M059J (cell line): ENCODE data around the gene GPR83. TPM values are rescaled to one million over a fixed set of nuclear protein-coding genes. Genes with fewer than 3 reads are reported as not detected.
"Not testable (repeated sequence)": the region's sequence is repeated elsewhere in the genome, so short reads cannot be mapped to it uniquely, and the experiment has no call there.

Experiments
- DNase-seq: peaks from one replicate; pipeline ENCODE4 v3.0.0-alpha.2; 2012; ENCODE audit warnings: low read depth
- total RNA-seq: library from RNA; depleted of rRNA; stranded (reverse); fragments of >200 nt; shearing (Covaris generic); gene quantifications from 2 replicates; pipeline ENCODE4 v1.2.3, GENCODE V29; 2014; rRNA removed

GPR83 gene
- 0.02 TPM in 1 of 2 replicates, not detected in the other for total RNA-seq

- no peak for DNase-seq
Measured at GRCh38 chr11:94400839-94401772, at the start of gene GPR83. TSS of gene GPR83 (minus strand) at chr11:94401419. CDS start at chr11:94401247, 172 bp downstream.

- no peak for DNase-seq
Measured at GRCh38 chr11:94450048-94450447, 48.8 kb upstream of the GPR83 start.

- DNase-seq, result peak; percentile 57
Measured at GRCh38 chr11:94449437-94449836, 48.2 kb upstream of the GPR83 start.

DNA sequence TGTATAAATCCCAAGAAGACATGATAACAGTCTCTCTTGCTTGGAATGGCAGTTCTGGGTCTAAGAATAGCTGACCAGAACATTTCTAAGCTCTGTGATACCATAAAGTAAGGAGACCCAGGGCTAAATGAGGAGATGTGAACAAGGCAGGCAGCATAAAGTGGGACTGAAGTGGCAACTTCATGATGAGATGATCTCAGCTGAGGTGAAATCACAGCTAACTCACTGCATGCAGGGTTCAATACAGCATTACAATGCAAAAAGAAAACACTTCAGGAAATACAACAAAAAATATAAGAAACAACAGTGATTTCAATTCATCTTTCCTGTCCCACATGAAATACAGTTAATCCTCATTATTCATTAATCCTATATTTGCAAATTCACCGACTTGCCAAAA lies 47.8 kb upstream of the GPR83 start:
- DNase-seq, result no peak

DNA sequence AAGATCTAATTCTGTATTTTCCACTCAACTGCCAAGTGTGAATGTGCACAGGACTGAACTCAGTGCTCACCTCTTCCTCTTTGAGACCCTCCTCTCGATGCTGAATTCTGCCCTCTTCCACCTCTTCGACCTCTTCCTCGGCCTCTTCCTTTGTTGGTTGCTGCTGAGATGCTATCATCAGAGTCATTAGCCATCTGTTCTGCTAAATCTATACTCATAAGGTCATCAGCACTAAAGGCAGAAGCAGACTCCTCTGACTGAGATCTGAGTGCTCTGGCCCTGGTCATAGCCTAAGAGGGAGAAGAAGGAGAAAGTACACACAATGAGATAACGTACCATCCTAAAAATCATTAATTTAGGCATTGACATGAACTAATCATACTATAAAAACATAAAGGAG lies 45.9 kb upstream of the GPR83 start:
- no peak for DNase-seq

GRCh38 chr11:94445641-94446040 lies 44.4 kb upstream of the GPR83 start:
- DNase-seq, result no peak

DNA sequence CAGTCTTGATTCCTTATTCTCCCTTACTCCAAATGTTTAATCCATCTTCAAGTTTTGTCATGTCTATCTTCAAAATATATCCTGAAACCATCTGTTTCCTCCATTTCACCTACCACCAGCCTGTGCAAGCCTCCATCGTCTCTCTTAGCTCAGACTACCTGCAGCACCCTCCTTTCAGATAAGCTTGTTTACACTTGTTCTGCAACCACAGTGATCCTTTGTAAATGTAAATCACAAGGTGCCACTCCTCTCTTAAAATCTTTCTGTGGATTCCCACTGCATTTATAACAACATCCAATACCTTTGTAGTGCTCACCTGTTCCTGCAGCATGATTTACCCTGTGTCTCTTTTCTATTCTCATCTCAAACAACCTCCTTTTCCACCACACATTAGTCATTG lies 31.8 kb upstream of the GPR83 start:
- no peak for DNase-seq

- no peak for DNase-seq
Measured at GRCh38 chr11:94424662-94425061, 23.4 kb upstream of the GPR83 start.

- no peak for DNase-seq
Measured at GRCh38 chr11:94424011-94424410, 22.8 kb upstream of the GPR83 start.

GRCh38 chr11:94423507-94423906 lies 22.3 kb upstream of the GPR83 start:
- DNase-seq, result no peak

DNA sequence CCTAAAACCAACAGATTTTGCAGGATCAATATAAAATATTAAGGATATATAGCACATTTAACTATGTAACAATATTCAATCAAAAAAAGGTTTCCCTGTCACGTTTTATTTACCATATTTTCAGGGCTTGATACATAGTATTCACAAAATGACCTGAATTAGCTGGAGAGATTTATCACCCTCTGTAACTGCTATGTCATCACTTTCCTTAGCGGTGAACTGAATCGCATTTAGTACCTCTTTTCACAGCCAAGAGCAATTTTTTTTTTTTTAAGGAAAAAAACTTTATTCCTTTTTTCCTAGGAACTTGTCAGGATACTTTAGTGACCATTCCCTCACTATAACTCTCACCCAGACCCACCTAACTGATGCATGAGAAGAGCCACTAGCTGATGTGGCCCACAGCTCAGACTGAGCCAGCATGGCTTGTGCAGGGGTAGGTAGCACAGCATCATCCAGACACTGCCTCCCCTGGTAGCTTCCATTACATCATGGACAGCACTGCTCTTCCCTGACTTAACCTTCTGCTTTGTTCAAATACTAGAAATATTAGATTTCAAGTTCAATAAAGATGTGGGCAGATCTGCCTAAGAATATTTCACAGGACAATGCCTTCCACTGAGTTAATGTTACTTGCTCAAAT lies 17.0 kb upstream of the GPR83 start:
- DNase-seq, result no peak

- peak; percentile 27 for DNase-seq
Measured at GRCh38 chr11:94417386-94417987, 16.3 kb upstream of the GPR83 start.

DNA sequence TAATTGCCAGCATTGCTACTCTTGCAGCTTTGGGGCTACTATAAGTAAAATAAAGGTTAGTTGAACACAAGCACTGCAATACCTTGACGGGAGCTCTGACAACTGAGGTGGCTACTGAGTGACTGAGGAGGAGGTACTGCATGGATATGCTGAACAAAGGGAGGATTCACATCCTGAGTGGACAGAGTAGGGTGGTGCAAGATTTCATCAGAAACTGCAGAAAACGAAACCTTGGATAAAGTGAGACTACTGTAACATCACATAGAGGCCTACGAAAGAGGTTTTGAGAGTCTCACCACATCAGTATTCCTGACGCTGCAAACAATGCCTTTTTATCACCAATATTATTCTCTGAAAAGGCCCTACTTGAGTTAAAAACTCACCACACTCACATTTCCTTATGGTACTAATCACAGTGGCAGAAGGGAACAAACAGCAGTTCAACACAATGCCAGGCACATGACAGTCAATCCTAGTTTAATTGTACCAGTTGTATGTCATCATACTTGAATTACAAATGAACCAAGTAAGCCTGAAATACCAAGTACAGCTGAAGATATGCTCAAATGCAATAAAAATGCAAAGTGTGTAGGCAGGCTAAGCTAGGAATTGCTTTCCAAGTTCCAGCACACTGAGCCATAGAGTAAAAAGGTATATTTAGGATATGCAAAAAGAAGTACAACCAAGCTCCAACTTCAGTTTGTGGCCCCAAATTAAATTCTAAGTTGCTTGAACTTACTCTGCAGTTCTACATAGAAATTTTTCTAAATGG lies 4.0 kb upstream of the GPR83 start:
- DNase-seq, result no peak

DNA sequence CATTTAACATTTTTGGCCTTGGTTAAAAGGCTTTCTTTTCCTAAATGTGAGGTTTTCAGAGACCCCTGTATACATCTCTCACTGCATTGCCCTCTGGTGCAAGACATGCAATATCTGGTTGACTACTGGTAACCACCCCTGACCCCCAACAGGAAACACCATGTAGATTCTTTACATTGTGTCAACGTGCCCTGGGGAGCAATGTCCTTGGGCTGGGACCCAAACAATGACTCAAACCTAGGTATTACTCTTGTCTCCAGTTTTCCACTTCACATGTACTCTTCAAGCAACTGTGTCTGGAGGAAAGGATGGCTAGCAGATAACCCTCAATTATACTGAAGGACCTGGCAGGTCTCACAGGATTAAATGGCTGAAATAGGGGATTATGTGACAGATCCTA lies 1.1 kb upstream of the GPR83 start:
- no peak for DNase-seq

- no peak for DNase-seq
Measured at GRCh38 chr11:94401773-94402265, 600 bp upstream of the GPR83 start.

DNA sequence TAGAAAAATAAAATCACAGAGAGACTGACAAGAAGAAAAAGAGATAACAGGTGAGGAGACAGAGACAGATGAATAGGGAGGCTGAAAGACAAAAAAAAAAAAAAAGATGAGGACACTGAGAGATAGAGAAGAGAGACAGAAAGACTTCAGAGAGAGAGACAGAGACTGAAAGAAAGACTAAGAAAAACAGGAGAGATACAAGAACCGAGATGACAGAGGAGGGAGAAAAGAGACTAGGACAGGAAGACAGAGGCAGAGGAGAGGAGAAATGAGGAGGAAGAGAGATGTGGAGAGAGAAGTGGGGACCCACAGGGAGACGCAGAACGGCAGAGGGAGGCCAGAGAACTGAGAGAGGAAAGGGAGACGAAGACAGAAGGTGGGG lies 771 bp downstream of the GPR83 start:
- no peak for DNase-seq

GRCh38 chr11:94400050-94400449 lies 1.2 kb downstream of the GPR83 start:
- DNase-seq, result no peak

DNA sequence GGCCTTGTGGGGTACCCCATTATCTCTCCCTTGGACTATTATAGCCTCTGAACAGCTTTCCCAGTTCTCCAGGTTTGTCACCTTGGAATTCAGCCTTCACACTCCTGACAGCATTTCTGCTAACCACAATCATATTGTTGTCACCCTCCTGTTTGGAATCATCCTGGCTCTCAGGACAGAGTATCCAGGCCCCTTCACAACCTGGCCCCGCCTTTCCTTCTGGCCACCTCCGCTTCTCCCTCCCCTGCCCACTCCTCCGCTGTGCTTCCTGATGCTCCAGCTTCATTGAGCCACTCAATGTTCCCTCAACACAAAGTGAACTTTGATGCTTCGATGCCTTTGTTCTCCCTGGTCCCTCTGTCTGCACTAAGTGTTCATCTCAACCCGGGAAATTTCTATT lies 3.1 kb downstream of the GPR83 start:
- DNase-seq, result no peak

DNA sequence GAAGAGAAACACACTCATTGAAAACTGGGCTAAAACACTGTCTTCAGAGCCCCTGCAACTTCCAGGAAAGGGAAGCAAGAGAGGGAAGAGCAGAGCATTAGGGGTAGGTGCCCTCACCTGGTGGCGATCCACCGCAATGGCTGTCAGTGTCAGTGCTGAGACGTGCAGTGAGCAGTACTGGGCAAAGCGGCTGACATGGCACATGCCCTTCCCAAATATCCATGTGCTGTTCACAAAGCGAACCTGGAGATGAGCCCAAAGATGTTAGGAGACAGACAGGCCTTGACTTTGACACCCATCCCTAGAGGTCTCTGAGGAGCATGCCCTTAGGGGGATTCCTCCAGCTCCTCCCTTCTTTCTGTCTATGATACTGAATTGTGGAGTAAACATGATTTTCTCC lies 4.9 kb downstream of the GPR83 start:
- no peak for DNase-seq

- not testable (repeated sequence) for DNase-seq
Measured at GRCh38 chr11:94391937-94392336, 9.3 kb downstream of the GPR83 start.

DNA sequence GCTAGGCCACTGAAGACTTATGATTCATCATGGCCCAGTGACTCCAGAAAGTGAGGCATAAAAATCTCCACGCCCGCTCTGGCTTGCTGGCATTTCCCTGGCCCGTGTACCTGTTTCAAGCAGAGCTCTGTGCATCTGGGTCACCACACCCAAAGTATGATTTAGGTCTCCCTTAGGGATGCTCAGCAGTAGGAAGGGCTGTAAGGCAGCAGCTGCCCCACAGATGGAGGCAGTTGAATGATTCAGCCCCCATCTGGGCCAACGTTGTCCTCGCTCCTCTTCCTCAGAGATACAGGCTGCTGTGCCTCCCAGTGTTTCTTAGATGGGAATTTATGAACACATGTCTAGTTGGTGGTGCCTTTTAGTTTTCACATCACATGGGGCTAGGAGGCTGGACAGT lies 21.6 kb downstream of the GPR83 start:
- no peak for DNase-seq

DNA sequence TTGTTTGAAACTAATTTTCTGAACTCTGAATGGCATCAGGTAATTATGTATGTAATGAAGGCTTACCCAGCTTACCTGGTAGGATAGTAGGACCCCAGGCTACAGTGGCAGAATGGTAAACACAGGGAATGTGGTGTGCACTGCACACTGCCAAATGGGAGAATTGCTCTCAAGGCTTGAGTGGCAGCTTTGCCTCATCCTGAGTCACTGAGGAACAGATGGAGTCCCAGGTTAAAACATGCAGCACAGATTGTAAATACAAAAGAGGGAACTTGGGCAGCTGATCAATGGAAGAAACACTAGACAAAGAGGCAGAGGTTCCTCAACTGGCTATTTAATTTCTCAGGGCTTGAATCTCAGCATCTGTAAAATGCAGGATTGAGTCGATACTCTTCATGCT lies 24.4 kb downstream of the GPR83 start:
- no peak for DNase-seq
